C4-2B (cell line): ENCODE results near the gene RBM39.

Source experiments
- CTCF ChIP-seq: fragments of 450-650 bp; conservative IDR thresholded peaks from 2 replicates; pipeline ENCODE4 v1.5.1; 2017; ENCODE audit warnings: mild to moderate bottlenecking
- ZFX ChIP-seq: fragments of 450-650 bp; IDR thresholded peaks from 2 replicates; pipeline ENCODE4 v1.6.1; 2017

- TF ChIP-seq CTCF = no peak
- no peak for TF ChIP-seq ZFX
Measured at GRCh38 chr20:35673884-35674283, 68.2 kb downstream of the RBM39 start.
